GM12878 (cell line): ENCODE data around the gene TM9SF2. TPM values are rescaled to one million over a fixed set of nuclear protein-coding genes. Genes with fewer than 3 reads are reported as not detected.

ENCODE experiments used
- ATAC-seq: fragments of 200-7000 bp; cut with Tn5 transposase; 3 replicates; pipeline ENCODE4 v1.9.1; 2020; ENCODE audit warnings: mild to moderate bottlenecking, moderate library complexity
- BruUV-seq: library from RNA; stranded (reverse); fragments of 400-500 nt; replicated peaks from 2 replicates; lab custom pipeline; 2021; lab: Mats Ljungman, UMichigan
- CTCF ChIA-PET: fragments of 300-600 bp; sonication (Branson Sonifier 250); formaldehyde crosslinking; extraction: SDS; loops from one replicate; lab custom pipeline; 2021; ENCODE audit warnings: inconsistent platforms; lab: Yijun Ruan, JAX
- POLR2A ChIA-PET: fragments of 350-600 bp; formaldehyde crosslinking; extraction: SDS; loops from one replicate; lab custom pipeline; 2021; ENCODE audit warnings: inconsistent platforms; lab: Charles Lee
- RAD21 ChIA-PET: fragments of 300-600 bp; sonication (Branson Sonifier 250); formaldehyde crosslinking; loops from one replicate; lab custom pipeline; 2023; ENCODE audit warnings: antibody characterized with exemption; ENCODE audit not compliant: unreplicated experiment; lab: Charles Lee
- SMC1A ChIA-PET: fragments of 300-600 bp; sonication (Branson Sonifier 250); formaldehyde crosslinking; loops from one replicate; lab custom pipeline; 2023; ENCODE audit not compliant: unreplicated experiment, uncharacterized antibody; lab: Charles Lee
- DNase-seq: peaks from one replicate; pipeline ENCODE4 v3.0.0-alpha.2; 2011; ENCODE audit warnings: low read depth, low spot score
- FAIRE-seq: peaks from 3 replicates; lab custom pipeline; 2011; peaks lifted over from hg19 to GRCh38; lab: Jason Lieb, UNC
- H2AFZ ChIP-seq: 2 replicates; pipeline ENCODE4 v1.6.0; 2011; ENCODE audit warnings: low read depth, low read length, control low read depth; ENCODE audit not compliant: control insufficient read depth
- H3K27ac ChIP-seq: 2 replicates; pipeline ENCODE4 v1.5.1; 2011; ENCODE audit warnings: control low read depth; ENCODE audit not compliant: control insufficient read depth, insufficient read depth
- H3K27me3 ChIP-seq, 2 experiments: replicated peaks in 1 of 2; 2 replicates each; pipeline versions ENCODE4 v1.6.0 to v1.6.1; 2011; ENCODE audit warnings: low read length in 1 of 2; ENCODE audit not compliant: control insufficient read depth in 2 of 2, insufficient read depth in 2 of 2
- H3K36me3 ChIP-seq, 2 experiments: 2 replicates each; pipeline ENCODE4 v1.5.1; 2011; ENCODE audit warnings: low read length in 1 of 2; ENCODE audit not compliant: control insufficient read depth in 2 of 2, insufficient read depth in 2 of 2
- H3K4me1 ChIP-seq: 2 replicates; pipeline ENCODE4 v1.6.1; 2011; ENCODE audit warnings: mild to moderate bottlenecking, low read length, moderate library complexity, mixed read lengths; ENCODE audit not compliant: control insufficient read depth, insufficient read depth
- H3K4me2 ChIP-seq: 2 replicates; pipeline ENCODE4 v1.6.0; 2011; ENCODE audit warnings: control low read depth; ENCODE audit not compliant: control insufficient read depth, insufficient read depth
- H3K4me3 ChIP-seq: fragments of 200-600 bp; sonication (generic); 2 replicates; pipeline ENCODE4 v1.5.1; 2016
- H3K79me2 ChIP-seq: 2 replicates; pipeline ENCODE4 v1.6.0; 2011; ENCODE audit warnings: low read length; ENCODE audit not compliant: control insufficient read depth, insufficient read depth
- H3K9ac ChIP-seq: 2 replicates; pipeline ENCODE4 v1.8.0; 2011; ENCODE audit warnings: low read length, control low read depth, mixed read lengths; ENCODE audit not compliant: control insufficient read depth, insufficient read depth
- H3K9me3 ChIP-seq: replicated peaks from 3 replicates; pipeline ENCODE4 v1.5.1; 2011; ENCODE audit warnings: mild to moderate bottlenecking, low read length; ENCODE audit not compliant: control insufficient read depth, insufficient read depth
- H4K20me1 ChIP-seq: 2 replicates; pipeline ENCODE4 v1.6.0; 2011; ENCODE audit not compliant: control insufficient read depth, insufficient read depth
- CREM ChIP-seq: IDR thresholded peaks from 2 replicates; pipeline ENCODE4 v1.6.1; 2014; ENCODE audit warnings: antibody characterized with exemption, low read depth
- EP300 ChIP-seq, 2 experiments: fragments of 150-350 bp in 1 of 2; IDR thresholded peaks; 2 replicates each; pipeline ENCODE4 v1.6.1; 2011 to 2012; ENCODE audit warnings: low read depth in 2 of 2, low read length in 2 of 2, borderline replicate concordance in 1 of 2, improper control_type of control experiment in 1 of 2, inconsistent platforms in 1 of 2; ENCODE audit not compliant: control insufficient read depth in 1 of 2
- HDAC2 ChIP-seq: fragments of 200-600 bp; sonication (generic); IDR thresholded peaks from 2 replicates; pipeline ENCODE4 v1.6.1; 2017
- MTA3 ChIP-seq: IDR thresholded peaks from 2 replicates; pipeline ENCODE4 v1.6.1; 2012; ENCODE audit warnings: low read length, inconsistent platforms, borderline replicate concordance
- NBN ChIP-seq: fragments of 450-650 bp; IDR thresholded peaks from 2 replicates; pipeline ENCODE4 v1.6.1; 2016
- NFXL1 ChIP-seq: fragments of 450-650 bp; IDR thresholded peaks from 2 replicates; pipeline ENCODE4 v1.6.1; 2017; ENCODE audit warnings: antibody characterized with exemption, mild to moderate bottlenecking, borderline replicate concordance
- NFYB ChIP-seq: IDR thresholded peaks from 2 replicates; pipeline ENCODE4 v1.6.1; 2011; ENCODE audit warnings: low read depth, mild to moderate bottlenecking, low read length, improper control_type of control experiment, moderate library complexity; ENCODE audit not compliant: insufficient read depth
- SIX5 ChIP-seq: IDR thresholded peaks from 2 replicates; pipeline ENCODE4 v1.6.1; 2011; ENCODE audit warnings: mild to moderate bottlenecking, low read depth, low read length, moderate library complexity; ENCODE audit not compliant: severe bottlenecking
- SMAD1 ChIP-seq: fragments of 450-650 bp; IDR thresholded peaks from 2 replicates; pipeline ENCODE4 v1.6.1; 2018; ENCODE audit warnings: mild to moderate bottlenecking, low read depth; ENCODE audit not compliant: partially characterized antibody
- STAT1 ChIP-seq: fragments of 450-650 bp; conservative IDR thresholded peaks from 2 replicates; pipeline ENCODE4 v1.6.1; 2014; ENCODE audit warnings: antibody characterized with exemption, mild to moderate bottlenecking
- TARDBP ChIP-seq: IDR thresholded peaks from 2 replicates; pipeline ENCODE4 v1.6.1; 2016; ENCODE audit warnings: borderline replicate concordance
- WGBS: methylation state at CpG from one replicate; pipeline ENCODE4 v1.1.6; 2016; ENCODE audit warnings: low lambda C conversion rate; ENCODE audit not compliant: insufficient replicate concordance, insufficient coverage; ENCODE audit errors: missing lambda C conversion rate; 5-methylcytosine and 5-hydroxymethylcytosine counted together
- in situ Hi-C: fragments of 300-500 bp; cut with MboI; formaldehyde crosslinking; loops from 9 replicates; pipeline ENCODE4 v1.14.3; 2018; ENCODE audit warnings: mixed read lengths
- intact Hi-C: fragments of 100-400 bp; cut with micrococcal nuclease; formaldehyde crosslinking; loops from one replicate; pipeline ENCODE4 v1.14.2; 2022; ENCODE audit not compliant: unreplicated experiment
- polyA plus RNA-seq, 11 experiments: library from polyadenylated mRNA; depleted of rRNA in 4 of 11; unstranded in 6 of 11; stranded (reverse) in 5 of 11; fragments of >200 nt; fragmentation: Nextera tagmentation in 4 of 11; fragmentation: Illumina TruSeq in 1 of 11; extraction: Ambion mirVana in 4 of 11; extraction: Trizol in 1 of 11; gene quantifications; 1 replicate in 1 of 11; 2 replicates in 10 of 11; pipeline versions ENCODE4 v1.2.1 to v1.2.3, GENCODE V29; 2011 to 2016; ENCODE audit warnings: inconsistent platforms in 2 of 11, missing spikeins in 2 of 11, low read depth in 1 of 11
- total RNA-seq, 4 experiments: library from RNA; depleted of rRNA in 3 of 4; stranded (reverse); fragments of >200 nt in 3 of 4; fragmentation: Illumina TruSeq in 1 of 4; extraction: Trizol in 1 of 4; gene quantifications; 2 replicates each; pipeline versions ENCODE4 v1.2.1 to v1.2.3, GENCODE V29; 2013 to 2021
- TF ChIP-seq, protein P1 (sequence below): IDR thresholded peaks from 2 replicates; pipeline ENCODE4 v1.6.1; 2012; ENCODE audit warnings: low read depth, low read length, improper control_type of control experiment
- TF ChIP-seq, protein P2 (sequence below): fragments of 450-650 bp; IDR thresholded peaks from 2 replicates; pipeline ENCODE4 v1.6.1; 2018; ENCODE audit warnings: mild to moderate bottlenecking, low read depth, moderate library complexity; ENCODE audit not compliant: partially characterized antibody
- TF ChIP-seq, protein P3 (sequence below): IDR thresholded peaks from 2 replicates; pipeline ENCODE4 v1.6.1; 2011; ENCODE audit warnings: mild to moderate bottlenecking, low read depth, low read length, moderate library complexity; ENCODE audit not compliant: insufficient replicate concordance

Gene TM9SF2
- total and polyA plus RNA-seq, 10 of the 15 experiments (the other 5 are each of a cell fraction or from before 2014, with no cell fraction given): 34.6 to 128 (median 79.2) TPM

- TF ChIP-seq, protein P1, sequence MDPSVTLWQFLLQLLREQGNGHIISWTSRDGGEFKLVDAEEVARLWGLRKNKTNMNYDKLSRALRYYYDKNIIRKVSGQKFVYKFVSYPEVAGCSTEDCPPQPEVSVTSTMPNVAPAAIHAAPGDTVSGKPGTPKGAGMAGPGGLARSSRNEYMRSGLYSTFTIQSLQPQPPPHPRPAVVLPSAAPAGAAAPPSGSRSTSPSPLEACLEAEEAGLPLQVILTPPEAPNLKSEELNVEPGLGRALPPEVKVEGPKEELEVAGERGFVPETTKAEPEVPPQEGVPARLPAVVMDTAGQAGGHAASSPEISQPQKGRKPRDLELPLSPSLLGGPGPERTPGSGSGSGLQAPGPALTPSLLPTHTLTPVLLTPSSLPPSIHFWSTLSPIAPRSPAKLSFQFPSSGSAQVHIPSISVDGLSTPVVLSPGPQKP: no peak
- TF ChIP-seq SMAD1: no peak
- TF ChIP-seq, protein P2, sequence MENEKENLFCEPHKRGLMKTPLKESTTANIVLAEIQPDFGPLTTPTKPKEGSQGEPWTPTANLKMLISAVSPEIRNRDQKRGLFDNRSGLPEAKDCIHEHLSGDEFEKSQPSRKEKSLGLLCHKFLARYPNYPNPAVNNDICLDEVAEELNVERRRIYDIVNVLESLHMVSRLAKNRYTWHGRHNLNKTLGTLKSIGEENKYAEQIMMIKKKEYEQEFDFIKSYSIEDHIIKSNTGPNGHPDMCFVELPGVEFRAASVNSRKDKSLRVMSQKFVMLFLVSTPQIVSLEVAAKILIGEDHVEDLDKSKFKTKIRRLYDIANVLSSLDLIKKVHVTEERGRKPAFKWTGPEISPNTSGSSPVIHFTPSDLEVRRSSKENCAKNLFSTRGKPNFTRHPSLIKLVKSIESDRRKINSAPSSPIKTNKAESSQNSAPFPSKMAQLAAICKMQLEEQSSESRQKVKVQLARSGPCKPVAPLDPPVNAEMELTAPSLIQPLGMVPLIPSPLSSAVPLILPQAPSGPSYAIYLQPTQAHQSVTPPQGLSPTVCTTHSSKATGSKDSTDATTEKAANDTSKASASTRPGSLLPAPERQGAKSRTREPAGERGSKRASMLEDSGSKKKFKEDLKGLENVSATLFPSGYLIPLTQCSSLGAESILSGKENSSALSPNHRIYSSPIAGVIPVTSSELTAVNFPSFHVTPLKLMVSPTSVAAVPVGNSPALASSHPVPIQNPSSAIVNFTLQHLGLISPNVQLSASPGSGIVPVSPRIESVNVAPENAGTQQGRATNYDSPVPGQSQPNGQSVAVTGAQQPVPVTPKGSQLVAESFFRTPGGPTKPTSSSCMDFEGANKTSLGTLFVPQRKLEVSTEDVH: no peak
- no peak for TF ChIP-seq HDAC2
- no peak for TF ChIP-seq TARDBP
- no peak for TF ChIP-seq EP300 (IDR thresholded peaks at IDR 0.05; ENCODE audit: borderline replicate concordance in 1 of 2, control insufficient read depth in 1 of 2, low read depth in 2 of 2, low read length in 2 of 2)
These were observed 107.1 kb downstream of the TM9SF2 start (continued) for GRCh38 chr13:99608345-99608744.

DNA sequence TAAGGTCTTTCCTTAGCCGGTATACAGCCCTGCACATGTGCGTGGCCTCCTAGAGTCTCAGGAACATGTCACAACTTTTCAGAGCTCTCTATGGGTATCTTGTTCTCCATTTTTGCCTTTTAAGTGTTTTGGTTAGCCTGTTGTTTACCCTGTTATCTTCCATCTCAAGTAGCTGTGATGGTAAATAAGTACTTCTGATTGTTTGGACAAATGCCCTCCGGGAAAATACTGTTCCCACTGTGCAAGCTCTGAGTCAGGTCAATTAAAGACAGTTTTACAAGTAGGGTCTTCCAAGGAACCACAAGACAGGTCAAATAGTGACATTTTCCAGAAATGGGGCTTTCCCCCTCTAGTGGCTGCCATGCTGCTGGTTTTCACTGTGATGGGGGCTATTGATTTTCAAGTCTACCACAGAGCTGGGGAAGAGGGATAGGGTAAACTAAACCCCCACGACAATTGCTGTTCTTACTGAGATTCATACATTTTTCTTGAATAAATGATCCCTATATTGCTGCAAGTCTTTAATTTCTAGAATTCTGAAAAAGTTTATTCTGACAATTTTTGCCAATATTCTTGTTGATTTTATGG is 109.5 kb downstream of the TM9SF2 start:
- SMC1A ChIA-PET: interaction anchor here (0.7 to 1.7 kb wide), 3 partner anchors 77 to 340 kb away, joined by 3 to 4 read pairs (median 3); no protein-coding TSS in a partner anchor
- POLR2A ChIA-PET: no interaction called here
- WGBS: 81% methylated on average over 4 of the region's 4 CpGs
- Histone ChIP-seq H3K79me2 (no peaks in the 10 kb centered on the region; the same call in 1 of the 2 replicates), H3K4me2 (no peak overlapping the region), H3K36me3 (no peaks in the 10 kb centered on the region), H3K9me3 (no peaks in the 10 kb centered on the region), H3K9ac (no peak overlapping the region), H3K4me1 (0 out of 2 replicates have a peak, but pooled peaks cover 1% of the 10 kb centered on the region), H3K27me3 (no peaks in the 10 kb centered on the region), H3K4me3 (no peak overlapping the region), H3K27ac (no peak overlapping the region), H4K20me1 (no peaks in the 10 kb centered on the region), H2AFZ (no peak overlapping the region; the same call in 1 of the 2 replicates)
- no TSS peak for BruUV-seq
- DNase-seq (no peak), FAIRE-seq (no peak), ATAC-seq (no peak)
- intact Hi-C loops (no loop called here), in situ Hi-C loops (no loop called here)
- CTCF ChIA-PET: interaction anchor here (0.6 to 2.0 kb wide), 5 partner anchors 10 to 901 kb away, joined by 3 to 7 read pairs (median 3); no protein-coding TSS in a partner anchor
- RAD21 ChIA-PET: interaction anchor here (1.2 to 1.5 kb wide), 2 partner anchors 104 to 625 kb away, joined by 3 to 4 read pairs; no protein-coding TSS in a partner anchor
- TF ChIP-seq SIX5 (no peak), NFXL1 (no peak), NFYB (no peak), NBN (no peak), HDAC2 (no peak), CREM (no peak), MTA3 (no peak), STAT1 (no peak)
- TF ChIP-seq, protein P3, sequence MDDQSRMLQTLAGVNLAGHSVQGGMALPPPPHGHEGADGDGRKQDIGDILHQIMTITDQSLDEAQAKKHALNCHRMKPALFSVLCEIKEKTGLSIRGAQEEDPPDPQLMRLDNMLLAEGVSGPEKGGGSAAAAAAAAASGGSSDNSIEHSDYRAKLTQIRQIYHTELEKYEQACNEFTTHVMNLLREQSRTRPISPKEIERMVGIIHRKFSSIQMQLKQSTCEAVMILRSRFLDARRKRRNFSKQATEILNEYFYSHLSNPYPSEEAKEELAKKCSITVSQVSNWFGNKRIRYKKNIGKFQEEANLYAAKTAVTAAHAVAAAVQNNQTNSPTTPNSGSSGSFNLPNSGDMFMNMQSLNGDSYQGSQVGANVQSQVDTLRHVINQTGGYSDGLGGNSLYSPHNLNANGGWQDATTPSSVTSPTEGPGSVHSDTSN: no peak
